Hematopoietic multipotent progenitor cell (in vitro differentiated cells): ENCODE measurements around the gene ZNF580. TPM values are rescaled to one million over a fixed set of nuclear protein-coding genes. Genes with fewer than 3 reads are reported as not detected.

ENCODE experiments used
- DNase-seq, 3 donors: peaks; one replicate each; pipeline ENCODE4 v3.0.0-alpha.2; 2011 to 2015; ENCODE audit warnings: low read depth in 2 of 3, low spot score in 2 of 3
- total RNA-seq: library from RNA; depleted of rRNA; stranded (reverse); fragments of >200 nt; gene quantifications from one replicate; pipeline ENCODE4 v1.2.3, GENCODE V29; 2012

Gene ZNF580
- total RNA-seq, 1 donor, result 13.7 TPM

- peak; percentile 58 to 82 (median 81) for DNase-seq
Observed at GRCh38 chr19:55605637-55606470, 34.9 kb upstream of the ZNF580 start, which contains the start of gene ZNF865. Gene ZNF865, plus strand, starts transcription at chr19:55605647. Its CDS starts 7,972 bp downstream, at chr19:55613619.

GRCh38 chr19:55606471-55606787, 34.4 kb upstream of the ZNF580 start:
- no peak for DNase-seq

- no peak for DNase-seq
Observed at GRCh38 chr19:55606817-55607216, 34.0 kb upstream of the ZNF580 start.

GRCh38 chr19:55609326-55609725, 31.5 kb upstream of the ZNF580 start:
- DNase-seq, result no peak

GRCh38 chr19:55611300-55611982, 29.4 kb upstream of the ZNF580 start:
- no peak for DNase-seq

- no peak for DNase-seq
Observed at GRCh38 chr19:55611983-55612645, 28.7 kb upstream of the ZNF580 start.

- no peak for DNase-seq
Observed at GRCh38 chr19:55613396-55613795, 27.4 kb upstream of the ZNF580 start.

- DNase-seq, result no peak
Observed at GRCh38 chr19:55613930-55614710, 26.7 kb upstream of the ZNF580 start.

GRCh38 chr19:55614711-55615542, 25.9 kb upstream of the ZNF580 start:
- no peak for DNase-seq

- DNase-seq, result no peak
Observed at GRCh38 chr19:55615543-55616394, 25.0 kb upstream of the ZNF580 start.

- DNase-seq, result no peak
Observed at GRCh38 chr19:55616395-55616875, 24.4 kb upstream of the ZNF580 start.

- DNase-seq, result no peak
Observed at GRCh38 chr19:55617426-55617825, 23.4 kb upstream of the ZNF580 start.

- DNase-seq, result no peak
Observed at GRCh38 chr19:55618426-55618825, 22.4 kb upstream of the ZNF580 start.

- no peak for DNase-seq
Observed at GRCh38 chr19:55619286-55619685, 21.5 kb upstream of the ZNF580 start.

GRCh38 chr19:55620410-55621204, 20.2 kb upstream of the ZNF580 start:
- DNase-seq, result peak in 2 of 3 donors; percentile 67 to 85

- DNase-seq, result no peak
Observed at GRCh38 chr19:55621205-55621672, 19.6 kb upstream of the ZNF580 start.

- DNase-seq, result no peak
Observed at GRCh38 chr19:55621673-55622231, 19.1 kb upstream of the ZNF580 start.
